SK-N-SH (cell line): ENCODE results near the gene METTL13. TPM values are rescaled to one million over a fixed set of nuclear protein-coding genes. Genes with fewer than 3 reads are reported as not detected.
"Not testable (repeated sequence)": the region's sequence is repeated elsewhere in the genome, so short reads cannot be mapped to it uniquely, and the experiment has no call there.

ENCODE experiments used
- CTCF ChIA-PET: fragments of 300-600, 350-600 bp; formaldehyde crosslinking; extraction: SDS; loops from one replicate; lab custom pipeline; 2021; lab: Yijun Ruan, JAX
- POLR2A ChIA-PET: fragments of 350-600 bp; sonication (Branson Sonifier 250); formaldehyde crosslinking; extraction: SDS; loops from one replicate; lab custom pipeline; 2020; ENCODE audit warnings: antibody characterized with exemption, inconsistent platforms; lab: Yijun Ruan, JAX
- DNase-seq: peaks from one replicate; pipeline ENCODE4 v3.0.0; 2012
- H2AFZ ChIP-seq: fragments of 200-600 bp; sonication (generic); 2 replicates; pipeline ENCODE4 v1.8.1; 2016; ENCODE audit warnings: antibody characterized with exemption, mild to moderate bottlenecking, low read depth
- H3F3A ChIP-seq: fragments of 200-600 bp; sonication (generic); replicated peaks from 2 replicates; pipeline ENCODE3; 2016; ENCODE audit warnings: antibody characterized with exemption, mild to moderate bottlenecking; ENCODE audit not compliant: insufficient read depth
- H3K27ac ChIP-seq, 2 experiments: fragments of 200-500 bp in 1 of 2; fragments of 200-600 bp in 1 of 2; sonication (Bioruptor generic) in 1 of 2; sonication (generic), shearing (Covaris generic) in 1 of 2; 2 replicates each; pipeline versions ENCODE4 v1.5.1 to v1.6.1; 2014 to 2016; ENCODE audit warnings: low read depth in 2 of 2, inconsistent platforms in 1 of 2, low read length in 1 of 2, mild to moderate bottlenecking in 1 of 2, mixed read lengths in 1 of 2
- H3K27me3 ChIP-seq: fragments of 200-600 bp; sonication (generic), shearing (Covaris generic); 2 replicates; pipeline ENCODE4 v1.6.1; 2016; ENCODE audit warnings: mixed run types; ENCODE audit not compliant: insufficient read depth
- H3K36me3 ChIP-seq, 2 experiments: fragments of 200-500 bp in 1 of 2; fragments of 200-600 bp in 1 of 2; sonication (Bioruptor generic) in 1 of 2; sonication (generic) in 1 of 2; replicated peaks in 1 of 2; 2 replicates each; pipeline versions ENCODE3 to v1.5.1; 2014 to 2016; ENCODE audit warnings: low read length in 1 of 2, mild to moderate bottlenecking in 1 of 2; ENCODE audit not compliant: insufficient read depth in 2 of 2, control insufficient read depth in 1 of 2
- H3K4me1 ChIP-seq, 2 experiments: fragments of 200-500 bp in 1 of 2; fragments of 200-600 bp in 1 of 2; sonication (Bioruptor generic) in 1 of 2; sonication (generic), shearing (Covaris generic) in 1 of 2; 2 replicates each; pipeline versions ENCODE4 v1.5.1 to v1.6.1; 2014 to 2016; ENCODE audit warnings: low read depth in 1 of 2, low read length in 1 of 2, mixed run types in 1 of 2; ENCODE audit not compliant: insufficient read depth in 2 of 2, control insufficient read depth in 1 of 2
- H3K4me2 ChIP-seq: fragments of 200-600 bp; sonication (generic), shearing (Covaris generic); 2 replicates; pipeline ENCODE4 v1.6.1; 2017; ENCODE audit warnings: mixed run types
- H3K4me3 ChIP-seq, 2 experiments: fragments of 200-500 bp in 1 of 2; fragments of 200-600 bp in 1 of 2; sonication (Bioruptor generic) in 1 of 2; sonication (generic), shearing (Covaris generic) in 1 of 2; 2 replicates each; pipeline versions ENCODE4 v1.5.1 to v1.8.1; 2014 to 2016; ENCODE audit warnings: low read depth in 2 of 2, inconsistent platforms in 1 of 2, low read length in 1 of 2, mild to moderate bottlenecking in 1 of 2, mixed read lengths in 1 of 2, moderate library complexity in 1 of 2
- H3K79me2 ChIP-seq: fragments of 200-600 bp; sonication (generic); 2 replicates; pipeline ENCODE4 v1.8.1; 2017; ENCODE audit warnings: mild to moderate bottlenecking; ENCODE audit not compliant: insufficient read depth
- H3K9ac ChIP-seq: fragments of 200-600 bp; sonication (generic); 2 replicates; pipeline ENCODE4 v1.6.1; 2017; ENCODE audit warnings: mixed run types
- H3K9me2 ChIP-seq: fragments of 200-600 bp; sonication (generic); 2 replicates; pipeline ENCODE4 v1.6.1; 2017; ENCODE audit warnings: mixed run types
- H3K9me3 ChIP-seq: fragments of 200-600 bp; sonication (generic); 2 replicates; pipeline ENCODE4 v1.6.1; 2017; ENCODE audit warnings: mixed run types, mild to moderate bottlenecking, moderate library complexity
- H4K20me1 ChIP-seq: fragments of 200-600 bp; sonication (generic); 2 replicates; pipeline ENCODE4 v1.6.1; 2017; ENCODE audit warnings: mild to moderate bottlenecking, mixed run types; ENCODE audit not compliant: insufficient read depth
- EZH2phosphoT487 ChIP-seq: fragments of 200-600 bp; sonication (generic); IDR thresholded peaks from 2 replicates; pipeline ENCODE4 v1.6.1; 2017; ENCODE audit warnings: low read depth, mixed run types, mild to moderate bottlenecking, antibody characterized with exemption, moderate library complexity, borderline replicate concordance
- FOXJ3 ChIP-seq: sonication (generic); formaldehyde crosslinking; IDR thresholded peaks from 2 replicates; pipeline ENCODE4 v1.5.1; 2020; ENCODE audit warnings: mild to moderate bottlenecking, missing genetic modification reagents
- GABPA ChIP-seq: IDR thresholded peaks from 2 replicates; pipeline ENCODE4 v1.4.0; 2012; ENCODE audit warnings: low read depth, mild to moderate bottlenecking
- GATA2 ChIP-seq: sonication (generic); formaldehyde crosslinking; IDR thresholded peaks from 2 replicates; pipeline ENCODE4 v1.5.0; 2020; ENCODE audit warnings: mild to moderate bottlenecking, missing genetic modification reagents
- JUND ChIP-seq: IDR thresholded peaks from 2 replicates; pipeline ENCODE4 v1.4.0; 2012
- NFIC ChIP-seq: IDR thresholded peaks from 2 replicates; pipeline ENCODE4 v1.4.0; 2012; ENCODE audit warnings: borderline replicate concordance
- RCOR1 ChIP-seq: fragments of 150-350 bp; IDR thresholded peaks from 2 replicates; pipeline ENCODE4 v1.6.1; 2017; ENCODE audit warnings: antibody characterized with exemption, low read length
- RXRA ChIP-seq: IDR thresholded peaks from 2 replicates; pipeline ENCODE4 v1.4.0; 2012; ENCODE audit warnings: low read depth, mild to moderate bottlenecking, borderline replicate concordance
- SIN3A ChIP-seq: IDR thresholded peaks from 2 replicates; pipeline ENCODE4 v1.6.1; 2012; ENCODE audit warnings: low read depth, mild to moderate bottlenecking, low read length, moderate library complexity, borderline replicate concordance
- USF2 ChIP-seq: fragments of 150-350 bp; IDR thresholded peaks from 2 replicates; pipeline ENCODE4 v1.6.1; 2017; ENCODE audit warnings: antibody characterized with exemption, low read length, low read depth, borderline replicate concordance
- WGBS: methylation state at CpG from one replicate; pipeline ENCODE4 v1.1.6; 2017; ENCODE audit warnings: low lambda C conversion rate; 5-methylcytosine and 5-hydroxymethylcytosine counted together
- polyA plus RNA-seq, 3 experiments: library from polyadenylated mRNA; depleted of rRNA; stranded (reverse); fragments of >200 nt; gene quantifications; 2 replicates each; pipeline ENCODE4 v1.2.3, GENCODE V29; 2012

Gene METTL13
- polyA plus RNA-seq, 1 of the 3 experiments (the other 2 are of a cell fraction) = 32.7 TPM

GRCh38 chr1:171799166-171799565, 17.7 kb downstream of the METTL13 start (continued):
- TF ChIP-seq USF2 (no peak), FOXJ3 (no peak), RXRA (no peak), GABPA (no peak), SIN3A (no peak), GATA2 (no peak), NFIC (no peak)

GRCh38 chr1:171799698-171800097, 18.2 kb downstream of the METTL13 start:
- POLR2A ChIA-PET, H3F3A ChIP-seq, DNase-seq, H3K9ac ChIP-seq, H3K9me2 ChIP-seq, H2AFZ ChIP-seq, H3K4me3 ChIP-seq, H3K4me2 ChIP-seq, H3K27ac ChIP-seq, H4K20me1 ChIP-seq, H3K27me3 ChIP-seq, H3K79me2 ChIP-seq, H3K9me3 ChIP-seq, H3K4me1 ChIP-seq: not testable (repeated sequence)
- CTCF ChIA-PET = interaction anchor here (1.1 to 17.4 kb wide), 8 partner anchors 11 to 600 kb away, joined by 3 to 413 read pairs (median 31); partner anchors contain the start of gene METTL13
- H3K36me3 ChIP-seq = peaks cover 19 to 30% of the 10 kb centered on the region in 2 experiments
- WGBS = 93% methylated on average over 1 of the region's 2 CpGs

- WGBS = 98% methylated on average over 3 of the region's 3 CpGs
- no peak for DNase-seq
- Histone ChIP-seq H3K27ac (no peak overlapping the region), H3K9me2 (no peaks in the 10 kb centered on the region), H3K27me3 (no peaks in the 10 kb centered on the region), H3K79me2 (peaks cover 1% of the 10 kb centered on the region; the same call in 1 of the 2 replicates), H3K9me3 (no peaks in the 10 kb centered on the region), H3K4me3 (no peak overlapping the region), H3F3A (no peaks in the 10 kb centered on the region), H3K36me3 (peaks cover 13 to 26% of the 10 kb centered on the region in 2 experiments), H3K4me2 (no peak overlapping the region), H3K4me1 (no peaks in the 10 kb centered on the region), H3K9ac (no peak overlapping the region), H4K20me1 (no peaks in the 10 kb centered on the region), H2AFZ (no peak overlapping the region)
- CTCF ChIA-PET = interaction anchor here (0.7 to 17.4 kb wide), 25 partner anchors 10 to 917 kb away, joined by 3 to 413 read pairs (median 5); partner anchors contain the start of genes DNM3, METTL13 and VAMP4
- no peak for TF ChIP-seq JUND
- no peak for TF ChIP-seq EZH2phosphoT487
- no peak for TF ChIP-seq FOXJ3
- TF ChIP-seq RCOR1 = no peak
- POLR2A ChIA-PET = no interaction called here
These were observed 18.9 kb downstream of the METTL13 start for GRCh38 chr1:171800342-171800741.
